ENCODE data around the gene HIVEP1. TPM values are rescaled to one million over a fixed set of nuclear protein-coding genes. Genes with fewer than 3 reads are reported as not detected.

Gene HIVEP1
- total and polyA plus RNA-seq, 4 donors: 5.2 to 40.8 (median 16.7) TPM

DNA sequence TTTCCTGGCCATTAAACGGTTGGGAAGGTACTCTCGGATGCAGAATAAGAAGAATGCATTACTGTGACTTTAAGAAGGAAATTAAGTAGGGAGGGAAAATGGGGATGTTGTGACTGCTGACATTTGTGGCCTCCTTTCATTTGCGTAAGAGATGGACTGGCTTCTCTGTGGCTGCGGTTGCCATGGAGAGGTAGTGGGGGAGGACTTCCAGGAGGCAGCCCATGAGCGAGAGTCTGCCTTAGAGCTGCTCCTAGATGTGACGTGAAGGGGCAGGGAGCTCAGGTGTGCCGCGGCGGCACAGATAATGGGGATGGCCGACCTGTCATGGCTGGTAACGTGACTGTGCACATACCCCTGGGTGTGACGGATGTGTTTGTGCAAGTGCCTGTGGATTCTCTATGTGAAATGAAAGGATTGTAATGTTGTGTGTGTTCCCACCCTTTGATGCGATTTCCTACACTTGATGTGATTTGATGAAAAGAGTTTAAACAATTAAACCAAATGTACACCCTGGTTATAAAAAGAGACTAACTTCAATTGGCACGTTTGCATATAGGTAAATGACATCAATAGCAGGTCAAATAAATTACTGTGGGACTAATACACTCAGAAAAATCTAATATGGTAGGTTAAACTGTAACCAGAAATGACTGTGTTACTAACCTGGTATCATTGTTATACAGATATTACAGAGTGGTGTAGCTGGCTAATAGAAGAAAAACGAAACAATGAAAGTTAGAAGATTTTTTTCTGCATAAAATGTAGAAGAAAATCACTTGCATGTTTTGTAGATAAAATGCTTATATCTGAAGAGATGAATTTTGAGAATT lies 48.9 kb downstream of the HIVEP1 start:
- H3K36me3 ChIP-seq (ENCODE audit: control insufficient read depth in 1 of 2, insufficient read depth in 2 of 2, low read length in 1 of 2): no peaks in the 10 kb centered on the region
- no peaks in the 10 kb centered on the region for H3K9me3 ChIP-seq (ENCODE audit: control insufficient read depth, low read length)
- H3K4me1 ChIP-seq (ENCODE audit: control insufficient read depth in 1 of 2, insufficient read depth in 2 of 2, low read length in 2 of 2): peaks cover 0 to 4% of the 10 kb centered on the region in 2 donors
- no peak overlapping the region for H3K4me3 ChIP-seq (ENCODE audit: low read length in 2 of 2)
- H3K27me3 ChIP-seq (ENCODE audit: control insufficient read depth in 1 of 2, insufficient read depth in 2 of 2, low read length in 1 of 2): no peaks in the 10 kb centered on the region
- ATAC-seq (ENCODE audit: low FRiP score) (peak; percentile 57), DNase-seq (peak in 1 of 2 donors; percentile 89)
- intact Hi-C loops (cut with DNase I): no loop called here
- no peak overlapping the region for H3K27ac ChIP-seq (ENCODE audit: low read depth in 1 of 2, low read length in 2 of 2)
- 71 to 74% methylated on average over 15 of the region's 15 CpGs for WGBS, 2 donors

DNA sequence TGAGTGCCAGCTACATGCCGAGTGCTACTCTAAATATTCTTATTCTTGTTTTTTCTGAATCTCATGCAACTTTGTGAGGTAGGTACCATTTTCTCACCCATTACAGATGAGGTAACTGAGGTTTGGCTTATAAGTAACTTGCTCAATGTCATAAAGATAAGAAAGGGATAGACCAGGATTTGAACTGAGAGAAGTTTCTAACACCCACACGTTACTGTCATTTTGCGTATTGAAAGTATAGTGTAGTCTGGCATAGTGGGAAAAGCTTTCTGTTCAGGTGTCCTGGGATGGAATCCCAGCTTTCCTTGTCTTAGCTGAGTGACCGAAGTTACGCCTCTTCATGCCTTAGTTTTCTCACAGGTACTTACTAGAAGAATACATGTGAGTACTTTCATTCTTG lies 50.5 kb downstream of the HIVEP1 start:
- no peaks in the 10 kb centered on the region for H3K9me3 ChIP-seq (ENCODE audit: control insufficient read depth, low read length)
- DNase-seq (no peak), ATAC-seq (ENCODE audit: low FRiP score) (no peak)
- WGBS, 2 donors: 97 to 98% methylated on average over 5 of the region's 5 CpGs
- H3K27ac ChIP-seq (ENCODE audit: low read depth in 1 of 2, low read length in 2 of 2): no peak overlapping the region
- peaks cover 0 to 4% of the 10 kb centered on the region in 2 donors for H3K4me1 ChIP-seq (ENCODE audit: control insufficient read depth in 1 of 2, insufficient read depth in 2 of 2, low read length in 2 of 2)
- H3K27me3 ChIP-seq (ENCODE audit: control insufficient read depth in 1 of 2, insufficient read depth in 2 of 2, low read length in 1 of 2): no peaks in the 10 kb centered on the region
- H3K4me3 ChIP-seq (ENCODE audit: low read length in 2 of 2): no peak overlapping the region
- intact Hi-C loops (cut with DNase I): no loop called here
- no peaks in the 10 kb centered on the region for H3K36me3 ChIP-seq (ENCODE audit: control insufficient read depth in 1 of 2, insufficient read depth in 2 of 2, low read length in 1 of 2)

DNA sequence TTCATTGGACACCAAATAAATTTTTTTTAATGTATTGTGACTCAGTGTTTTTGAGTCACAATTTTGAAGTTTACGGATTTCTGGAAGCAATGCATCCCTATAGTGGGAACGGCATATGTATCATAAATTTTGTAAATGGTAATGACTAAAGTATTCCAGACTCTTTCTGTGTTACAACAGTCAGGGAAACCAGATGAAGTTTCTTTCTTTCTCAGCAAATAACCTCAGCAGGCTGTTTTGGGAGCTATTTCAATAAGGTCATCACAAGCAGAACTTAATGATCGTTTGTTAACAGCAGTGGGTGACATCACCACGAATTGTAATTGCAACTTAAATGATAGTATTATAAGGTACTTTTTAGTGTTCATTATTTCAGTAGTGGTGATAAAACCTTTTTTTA lies 52.0 kb downstream of the HIVEP1 start:
- no peak overlapping the region for H3K4me3 ChIP-seq (ENCODE audit: low read length in 2 of 2)
- DNase-seq: no peak
- no peaks in the 10 kb centered on the region for H3K36me3 ChIP-seq (ENCODE audit: control insufficient read depth in 1 of 2, insufficient read depth in 2 of 2, low read length in 1 of 2)
- ATAC-seq (ENCODE audit: low FRiP score): no peak
- WGBS, 2 donors: 88 to 89% methylated on average over 4 of the region's 4 CpGs
- intact Hi-C loops (cut with DNase I): no loop called here
- no peak overlapping the region for H3K27ac ChIP-seq (ENCODE audit: low read depth in 1 of 2, low read length in 2 of 2)
- peaks cover 0 to 4% of the 10 kb centered on the region in 2 donors for H3K4me1 ChIP-seq (ENCODE audit: control insufficient read depth in 1 of 2, insufficient read depth in 2 of 2, low read length in 2 of 2)
- H3K9me3 ChIP-seq (ENCODE audit: control insufficient read depth, low read length): no peaks in the 10 kb centered on the region
- no peaks in the 10 kb centered on the region for H3K27me3 ChIP-seq (ENCODE audit: control insufficient read depth in 1 of 2, insufficient read depth in 2 of 2, low read length in 1 of 2)

DNA sequence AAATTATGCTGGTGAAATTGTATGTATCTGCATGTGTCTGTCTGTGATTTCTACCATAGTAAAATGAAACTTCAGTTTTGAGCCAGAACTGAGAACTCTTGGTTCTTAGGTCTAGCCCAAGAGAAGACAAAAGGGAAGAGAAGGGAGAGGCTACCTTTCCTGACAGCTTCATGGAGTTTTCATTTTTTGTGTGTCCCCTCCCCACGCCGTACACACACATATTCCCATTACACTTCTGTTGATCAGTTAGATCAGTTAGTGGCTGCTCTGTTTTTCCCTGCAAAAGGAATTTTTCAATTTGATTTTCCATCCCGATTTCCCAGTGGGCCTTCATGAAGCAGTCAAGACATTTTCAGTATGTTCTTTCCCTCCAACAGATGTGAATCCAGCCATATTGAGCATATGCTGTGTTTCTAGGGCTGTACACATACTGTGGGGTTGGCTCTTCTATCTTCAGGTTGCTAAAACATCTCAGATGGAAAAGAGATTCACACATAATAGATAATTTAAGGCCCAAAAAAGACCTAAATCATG lies 52.5 kb downstream of the HIVEP1 start:
- intact Hi-C loops (cut with DNase I): no loop called here
- H3K4me1 ChIP-seq (ENCODE audit: control insufficient read depth in 1 of 2, insufficient read depth in 2 of 2, low read length in 2 of 2): peaks cover 0 to 4% of the 10 kb centered on the region in 2 donors
- H3K27ac ChIP-seq (ENCODE audit: low read depth in 1 of 2, low read length in 2 of 2): no peak overlapping the region
- no peaks in the 10 kb centered on the region for H3K9me3 ChIP-seq (ENCODE audit: control insufficient read depth, low read length)
- ATAC-seq (ENCODE audit: low FRiP score): no peak
- DNase-seq: no peak
- H3K4me3 ChIP-seq (ENCODE audit: low read length in 2 of 2): no peak overlapping the region
- no peaks in the 10 kb centered on the region for H3K36me3 ChIP-seq (ENCODE audit: control insufficient read depth in 1 of 2, insufficient read depth in 2 of 2, low read length in 1 of 2)
- WGBS, 2 donors: 91 to 93% methylated on average over 3 of the region's 3 CpGs
- H3K27me3 ChIP-seq (ENCODE audit: control insufficient read depth in 1 of 2, insufficient read depth in 2 of 2, low read length in 1 of 2): no peaks in the 10 kb centered on the region

DNA sequence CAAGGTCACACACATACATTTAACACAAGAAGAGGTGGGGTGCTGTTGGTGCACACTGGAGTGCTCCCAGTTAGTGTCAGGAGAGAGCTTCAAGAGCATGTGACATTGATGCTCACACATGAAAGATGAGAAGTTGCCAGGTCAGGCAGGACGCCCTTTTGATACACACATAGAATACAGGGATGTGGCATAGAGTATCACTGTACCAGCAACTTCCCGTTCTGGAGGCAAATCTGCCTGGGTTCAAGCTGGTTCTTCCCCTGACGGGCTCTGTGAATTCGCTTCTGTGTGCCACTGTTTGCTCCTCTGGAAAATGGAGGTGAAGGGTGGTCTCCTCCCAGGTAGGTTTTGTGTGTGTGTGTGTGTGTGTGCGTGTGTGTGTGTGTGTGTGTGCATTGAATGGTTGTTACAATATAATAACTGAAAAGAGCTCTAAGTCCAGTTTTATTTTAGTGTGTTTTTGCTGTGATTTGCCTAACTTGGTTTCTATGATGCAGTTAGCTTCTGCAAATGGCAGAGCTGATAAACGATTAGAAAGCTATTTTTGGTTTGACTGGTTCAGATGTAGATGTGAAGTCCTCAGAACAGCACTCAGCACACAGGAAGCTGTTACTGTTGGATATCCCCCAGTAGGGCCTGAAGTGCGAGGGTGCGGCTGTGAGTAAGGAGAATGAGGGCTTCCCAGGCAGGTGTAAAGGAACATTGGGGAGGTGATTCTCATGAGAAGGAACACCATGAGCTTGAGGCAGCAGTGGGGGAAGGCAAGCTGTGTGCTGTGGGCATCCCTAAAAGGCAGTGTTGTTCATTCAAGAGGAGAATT lies 53.4 kb downstream of the HIVEP1 start:
- H3K36me3 ChIP-seq (ENCODE audit: control insufficient read depth in 1 of 2, insufficient read depth in 2 of 2, low read length in 1 of 2): no peaks in the 10 kb centered on the region

DNA sequence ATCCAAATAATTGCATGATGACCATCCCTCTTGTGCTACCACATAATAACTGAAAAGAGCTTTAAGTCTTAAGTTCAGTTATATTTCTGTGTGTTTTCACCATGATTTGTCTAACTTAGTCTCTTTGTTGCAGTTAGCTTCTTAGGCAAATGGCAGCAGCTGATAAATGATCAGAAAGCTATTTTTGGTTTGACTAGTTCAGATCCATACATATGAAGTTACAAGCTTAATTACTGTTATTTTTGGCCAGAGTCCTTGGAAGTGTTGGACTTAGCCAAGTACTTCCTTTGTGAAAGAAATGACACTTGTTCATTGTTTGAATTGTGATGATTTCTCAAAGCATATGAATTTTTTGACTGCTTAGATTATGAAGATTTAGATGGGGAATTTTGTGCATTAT lies 54.2 kb downstream of the HIVEP1 start:
- no peaks in the 10 kb centered on the region for H3K36me3 ChIP-seq (ENCODE audit: control insufficient read depth in 1 of 2, insufficient read depth in 2 of 2, low read length in 1 of 2)
- H3K27me3 ChIP-seq (ENCODE audit: control insufficient read depth in 1 of 2, insufficient read depth in 2 of 2, low read length in 1 of 2): no peaks in the 10 kb centered on the region
- intact Hi-C loops (cut with DNase I): no loop called here
- peaks cover 0 to 4% of the 10 kb centered on the region in 2 donors for H3K4me1 ChIP-seq (ENCODE audit: control insufficient read depth in 1 of 2, insufficient read depth in 2 of 2, low read length in 2 of 2)
- no peak overlapping the region for H3K27ac ChIP-seq (ENCODE audit: low read depth in 1 of 2, low read length in 2 of 2)
- ATAC-seq (ENCODE audit: low FRiP score) (no peak), DNase-seq (no peak)
- H3K4me3 ChIP-seq (ENCODE audit: low read length in 2 of 2): no peak overlapping the region
- H3K9me3 ChIP-seq (ENCODE audit: control insufficient read depth, low read length): no peaks in the 10 kb centered on the region

More for the DNA sequence above, 53.4 kb downstream of the HIVEP1 start:
- WGBS, 2 donors: 61 to 64% methylated on average over 8 of the region's 8 CpGs
- no peaks in the 10 kb centered on the region for H3K27me3 ChIP-seq (ENCODE audit: control insufficient read depth in 1 of 2, insufficient read depth in 2 of 2, low read length in 1 of 2)
- DNase-seq: no peak
- H3K9me3 ChIP-seq (ENCODE audit: control insufficient read depth, low read length): no peaks in the 10 kb centered on the region
- no peak overlapping the region for H3K4me3 ChIP-seq (ENCODE audit: low read length in 2 of 2)
- no peak overlapping the region for H3K27ac ChIP-seq (ENCODE audit: low read depth in 1 of 2, low read length in 2 of 2)
- intact Hi-C loops (cut with DNase I): no loop called here
- ATAC-seq (ENCODE audit: low FRiP score): no peak
- peaks cover 0 to 4% of the 10 kb centered on the region in 2 donors for H3K4me1 ChIP-seq (ENCODE audit: control insufficient read depth in 1 of 2, insufficient read depth in 2 of 2, low read length in 2 of 2)

DNA sequence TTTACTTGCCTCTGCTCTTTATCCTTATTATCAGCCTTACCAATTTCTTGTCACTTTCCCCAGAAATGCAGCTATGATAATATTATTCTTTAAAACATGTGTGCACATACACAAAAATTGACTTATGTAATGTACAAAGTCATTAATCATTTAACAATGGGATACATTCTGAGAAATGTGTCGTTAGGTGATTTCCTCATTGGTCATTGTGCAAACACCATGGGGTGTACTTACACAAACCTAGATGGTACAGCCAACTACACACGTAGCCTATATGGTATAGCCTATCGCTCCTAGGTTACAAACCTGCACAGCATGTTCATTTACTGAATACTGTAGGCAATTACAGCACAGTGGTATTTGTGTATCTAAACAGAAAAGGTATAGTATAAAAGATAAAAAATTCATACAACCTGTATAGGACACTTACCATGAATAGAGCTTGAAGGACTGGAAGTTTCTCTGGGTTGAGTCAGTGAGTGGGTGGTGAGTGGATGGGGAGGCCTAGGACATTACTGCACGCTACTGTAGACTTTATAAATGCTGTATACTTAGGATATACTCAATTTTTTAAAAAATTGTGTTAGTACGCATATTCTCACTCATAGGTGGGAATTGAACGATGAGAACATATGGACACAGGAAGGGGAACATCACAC lies 56.9 kb downstream of the HIVEP1 start:
- 84 to 86% methylated on average over 6 of the region's 6 CpGs for WGBS, 2 donors
- Histone ChIP-seq H3K4me3 (ENCODE audit: low read length in 2 of 2) (no peak overlapping the region), H3K36me3 (ENCODE audit: control insufficient read depth in 1 of 2, insufficient read depth in 2 of 2, low read length in 1 of 2) (no peaks in the 10 kb centered on the region), H3K9me3 (ENCODE audit: control insufficient read depth, low read length) (no peaks in the 10 kb centered on the region), H3K27me3 (ENCODE audit: control insufficient read depth in 1 of 2, insufficient read depth in 2 of 2, low read length in 1 of 2) (no peaks in the 10 kb centered on the region), H3K4me1 (ENCODE audit: control insufficient read depth in 1 of 2, insufficient read depth in 2 of 2, low read length in 2 of 2) (peaks cover 0 to 4% of the 10 kb centered on the region in 2 donors), H3K27ac (ENCODE audit: low read depth in 1 of 2, low read length in 2 of 2) (no peak overlapping the region)
- ATAC-seq (ENCODE audit: low FRiP score) (no peak), DNase-seq (no peak)
- intact Hi-C loops (cut with DNase I): no loop called here

DNA sequence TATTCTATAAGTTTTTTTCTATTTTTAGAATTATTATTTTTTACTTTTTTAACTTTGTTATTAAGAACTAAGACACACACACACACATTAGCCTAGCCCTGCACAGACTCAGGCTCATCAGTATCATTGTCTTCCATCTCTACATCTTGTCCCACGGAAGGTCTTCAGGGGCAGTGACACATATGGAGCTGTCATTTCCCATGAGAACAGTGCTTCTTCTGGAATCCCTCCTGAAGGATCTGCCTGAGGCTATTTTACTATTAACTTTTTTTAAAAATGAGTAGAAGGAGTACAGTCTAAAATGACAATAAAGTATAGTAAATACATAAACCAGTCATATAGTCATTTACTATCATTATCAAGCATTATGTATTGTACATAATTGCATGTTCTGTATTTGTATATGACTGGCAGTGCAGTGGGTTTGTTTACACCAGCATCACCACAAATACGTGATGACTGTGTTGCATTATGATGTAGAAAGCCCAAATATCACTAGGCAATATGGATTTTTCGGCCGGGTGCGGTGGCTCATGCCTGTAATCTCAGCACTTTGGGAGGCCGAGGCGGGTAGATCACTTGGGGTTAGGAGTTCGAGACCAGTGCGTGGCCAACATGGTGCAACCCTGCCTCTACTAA lies 57.9 kb downstream of the HIVEP1 start:
- H3K36me3 ChIP-seq (ENCODE audit: control insufficient read depth in 1 of 2, insufficient read depth in 2 of 2, low read length in 1 of 2): no peaks in the 10 kb centered on the region
- intact Hi-C loops (cut with DNase I): no loop called here
- H3K4me1 ChIP-seq (ENCODE audit: control insufficient read depth in 1 of 2, insufficient read depth in 2 of 2, low read length in 2 of 2): peaks cover 0 to 4% of the 10 kb centered on the region in 2 donors
- no peak overlapping the region for H3K27ac ChIP-seq (ENCODE audit: low read depth in 1 of 2, low read length in 2 of 2)
- WGBS, 2 donors: 97% methylated on average over 9 of the region's 9 CpGs
- no peak overlapping the region for H3K4me3 ChIP-seq (ENCODE audit: low read length in 2 of 2)
- no peaks in the 10 kb centered on the region for H3K9me3 ChIP-seq (ENCODE audit: control insufficient read depth, low read length)
- DNase-seq: no peak
- ATAC-seq (ENCODE audit: low FRiP score): no peak
- H3K27me3 ChIP-seq (ENCODE audit: control insufficient read depth in 1 of 2, insufficient read depth in 2 of 2, low read length in 1 of 2): no peaks in the 10 kb centered on the region
